ENCODE results near the gene PABPC5. TPM values are rescaled to one million over a fixed set of nuclear protein-coding genes. Genes with fewer than 3 reads are reported as not detected.

PABPC5 gene
- total RNA-seq, result 10 to 100 TPM in 5 of 9 donors, 1 to 10 TPM in 4; 4.7 to 18.6 (median 13.0) TPM
- polyA plus RNA-seq, result 1 to 10 TPM; 2.7 to 8.7 (median 3.3) TPM
- long read RNA-seq, donor 1, partial matches to known transcripts, result 0 of 4 reads
- long read RNA-seq, donor 1, other reads (novel, unspliced or antisense), result 0 of 4 reads
- long read RNA-seq, donor 2, partial matches to known transcripts, result 0 of 3 reads
- long read RNA-seq, donor 2, other reads (novel, unspliced or antisense), result 0 of 3 reads
- long read RNA-seq, donor 3, partial matches to known transcripts, result 0 of 3 reads
- long read RNA-seq, donor 3, other reads (novel, unspliced or antisense), result 0 of 3 reads
- long read RNA-seq, donor 4, partial matches to known transcripts, result 0 of 2 reads
- long read RNA-seq, donor 4, other reads (novel, unspliced or antisense), result 1 of 2 reads
- long read RNA-seq, donor 5, transcript PABPC5-202 (2 exons, 1,262 nt), result minor isoform, 5 of 19 reads
- long read RNA-seq, donor 5, transcript PABPC5-201 (2 exons, 3,221 nt), result major isoform, 11 of 19 reads
- long read RNA-seq, donor 5, partial matches to known transcripts, result 0 of 19 reads
- long read RNA-seq, donor 5, other reads (novel, unspliced or antisense), result 3 of 19 reads
- long read RNA-seq, donor 6, partial matches to known transcripts, result 0 of 4 reads
- long read RNA-seq, donor 6, other reads (novel, unspliced or antisense), result 2 of 4 reads
- long read RNA-seq, donor 7, result 0 reads
- long read RNA-seq, donor 8, partial matches to known transcripts, result 0 of 3 reads
- long read RNA-seq, donor 8, other reads (novel, unspliced or antisense), result 0 of 3 reads
- long read RNA-seq, donor 9, partial matches to known transcripts, result 0 of 2 reads
- long read RNA-seq, donor 9, other reads (novel, unspliced or antisense), result 0 of 2 reads
- long read RNA-seq, donor 10, partial matches to known transcripts, result 0 of 1 reads
- long read RNA-seq, donor 10, other reads (novel, unspliced or antisense), result 0 of 1 reads

- intact Hi-C loops (cut with DNase I), result no loop called here
- H3K4me3 ChIP-seq, result peak within 1 kb of the TSS; percentile 10 to 51 (median 24)
- H3K4me1 ChIP-seq (replicated peaks in 1 of 2), result no peaks in the 10 kb centered on the region
- WGBS, 4 donors, result 4 to 26% (median 9%) methylated on average over 11 to 48 of the region's 48 CpGs
- no peaks in the 10 kb centered on the region for H3K27me3 ChIP-seq
- no peaks in the 10 kb centered on the region for H3K9me3 ChIP-seq (replicated peaks in 1 of 3)
- DNase-seq, result peak; percentile 86 to 95 (median 90)
- no peaks in the 10 kb centered on the region for H3K36me3 ChIP-seq (replicated peaks in 1 of 2)
- peak within 1 kb of the TSS; percentile 60 to 94 (median 85) for H3K27ac ChIP-seq
- peak in 4 of 6 experiments; percentile 6 to 31 (median 15) for TF ChIP-seq CTCF (IDR thresholded peaks at IDR 0.05)
- peak; percentile 86 to 94 for TF ChIP-seq POLR2A (IDR thresholded peaks at IDR 0.05)
Observed at GRCh38 chrX:91434351-91435168, at the start of gene PABPC5. TSS of gene PABPC5 (plus strand) at chrX:91434839. CDS start at chrX:91435578, 739 bp downstream.

- WGBS, 4 donors, result 70 to 82% (median 77%) methylated on average over 2 of the region's 2 CpGs
- intact Hi-C loops (cut with DNase I), result no loop called here
Observed at GRCh38 chrX:91389026-91389425, 45.6 kb upstream of the PABPC5 start.

GRCh38 chrX:91414713-91415112, 19.9 kb upstream of the PABPC5 start:
- Histone ChIP-seq H3K9me3 (replicated peaks in 1 of 3) (no peaks in the 10 kb centered on the region), H3K4me3 (no peak overlapping the region), H3K4me1 (replicated peaks in 1 of 2) (no peaks in the 10 kb centered on the region), H3K27ac (no peak overlapping the region), H3K27me3 (no peaks in the 10 kb centered on the region), H3K36me3 (replicated peaks in 1 of 2) (no peaks in the 10 kb centered on the region)
- intact Hi-C loops (cut with DNase I), result no loop called here
- 8 to 19% (median 14%) methylated on average over 6 of the region's 6 CpGs for WGBS, 4 donors
- peak; percentile 21 to 62 (median 43) for DNase-seq
- TF ChIP-seq CTCF (IDR thresholded peaks at IDR 0.05) (peak; percentile 41 to 69 (median 48)), POLR2A (IDR thresholded peaks at IDR 0.05) (no peak)

More at GRCh38 chrX:91389026-91389425, 45.6 kb upstream of the PABPC5 start:
- Histone ChIP-seq H3K27ac (no peak overlapping the region), H3K4me3 (no peak overlapping the region), H3K27me3 (peaks cover 10% of the 10 kb centered on the region), H3K9me3 (replicated peaks in 1 of 3) (no peaks in the 10 kb centered on the region), H3K4me1 (replicated peaks in 1 of 2) (no peaks in the 10 kb centered on the region), H3K36me3 (replicated peaks in 1 of 2) (no peaks in the 10 kb centered on the region)
- TF ChIP-seq POLR2A (IDR thresholded peaks at IDR 0.05), result no peak
- no peak for TF ChIP-seq CTCF (IDR thresholded peaks at IDR 0.05)
- no peak for DNase-seq

Measured in adrenal gland (tissue), 19 donors.